Tibial nerve (tissue), 4 donors: ENCODE results near the gene QARS1.

Experiments used
- CTCF ChIP-seq, 5 experiments: fragments of 200-600 bp in 3 of 5; fragments of 450-650 bp in 2 of 5; sonication (generic) in 3 of 5; IDR thresholded peaks; one replicate each; pipeline ENCODE4 v1.5.1; 2016 to 2019; ENCODE audit warnings: antibody characterized with exemption in 5 of 5, mild to moderate bottlenecking in 3 of 5, moderate library complexity in 2 of 5
- EP300 ChIP-seq, 2 donors: sonication (generic); formaldehyde crosslinking; IDR thresholded peaks; one replicate each; pipeline ENCODE4 v1.6.1; 2017; ENCODE audit warnings: antibody characterized with exemption in 2 of 2, mild to moderate bottlenecking in 1 of 2

GRCh38 chr3:49104052-49104426 lies 518 bp downstream of the QARS1 start:
- TF ChIP-seq CTCF (IDR thresholded peaks at IDR 0.05) (no peak), EP300 (IDR thresholded peaks at IDR 0.05) (no peak)
